OCI-LY7 (cell line): Measurements from ENCODE around the gene GFER.

Experiments
- EZH2phosphoT487 ChIP-seq: fragments of 200-600 bp; sonication (generic); IDR thresholded peaks from 2 replicates; pipeline ENCODE4 v1.6.1; 2018; ENCODE audit warnings: low read depth, borderline replicate concordance, mild to moderate bottlenecking, mixed run types, antibody characterized with exemption, low read length, moderate library complexity, mixed read lengths
- TF ChIP-seq, protein P1 (sequence below): fragments of 200-600 bp; sonication (generic); conservative IDR thresholded peaks from 2 replicates; pipeline ENCODE4 v1.5.1; 2014; ENCODE audit warnings: mild to moderate bottlenecking, antibody characterized with exemption, low read length, moderate library complexity, mixed read lengths

DNA sequence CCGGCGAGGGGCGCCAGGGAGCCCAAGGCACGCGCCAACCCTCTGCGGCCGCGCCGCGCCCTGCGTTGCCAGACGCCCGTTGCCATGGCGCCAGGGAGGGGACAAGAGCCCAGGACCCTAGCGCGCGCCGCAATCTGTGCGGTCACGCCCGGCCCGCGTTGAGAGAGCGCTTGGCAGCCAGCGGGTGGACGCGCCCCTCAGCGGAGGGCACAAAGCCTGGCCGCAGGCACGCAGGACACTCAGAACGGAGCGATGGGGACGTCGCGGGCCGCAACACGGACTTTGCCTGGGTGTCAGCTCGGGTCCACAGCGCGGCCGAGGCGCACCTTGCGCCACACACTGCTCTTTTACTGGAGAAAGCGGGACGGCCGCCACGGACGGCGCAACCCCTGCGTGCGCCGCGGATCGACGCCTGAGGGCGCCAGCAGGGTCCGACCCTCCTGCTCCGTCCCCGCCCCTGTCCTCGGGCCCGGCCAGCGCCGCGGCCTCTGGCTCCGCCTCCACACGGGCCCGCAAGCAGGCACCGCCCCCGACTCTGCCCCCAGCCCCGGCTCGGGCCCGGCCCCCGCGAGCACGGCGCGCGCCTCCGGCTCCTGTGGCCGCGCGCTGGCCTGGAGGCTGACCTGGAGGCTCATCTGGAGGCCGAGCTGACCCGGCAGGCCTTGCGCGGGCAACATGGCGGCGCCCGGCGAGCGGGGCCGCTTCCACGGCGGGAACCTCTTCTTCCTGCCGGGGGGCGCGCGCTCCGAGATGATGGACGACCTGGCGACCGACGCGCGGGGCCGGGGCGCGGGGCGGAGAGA lies at the start of gene GFER:
- TF ChIP-seq, protein P1, sequence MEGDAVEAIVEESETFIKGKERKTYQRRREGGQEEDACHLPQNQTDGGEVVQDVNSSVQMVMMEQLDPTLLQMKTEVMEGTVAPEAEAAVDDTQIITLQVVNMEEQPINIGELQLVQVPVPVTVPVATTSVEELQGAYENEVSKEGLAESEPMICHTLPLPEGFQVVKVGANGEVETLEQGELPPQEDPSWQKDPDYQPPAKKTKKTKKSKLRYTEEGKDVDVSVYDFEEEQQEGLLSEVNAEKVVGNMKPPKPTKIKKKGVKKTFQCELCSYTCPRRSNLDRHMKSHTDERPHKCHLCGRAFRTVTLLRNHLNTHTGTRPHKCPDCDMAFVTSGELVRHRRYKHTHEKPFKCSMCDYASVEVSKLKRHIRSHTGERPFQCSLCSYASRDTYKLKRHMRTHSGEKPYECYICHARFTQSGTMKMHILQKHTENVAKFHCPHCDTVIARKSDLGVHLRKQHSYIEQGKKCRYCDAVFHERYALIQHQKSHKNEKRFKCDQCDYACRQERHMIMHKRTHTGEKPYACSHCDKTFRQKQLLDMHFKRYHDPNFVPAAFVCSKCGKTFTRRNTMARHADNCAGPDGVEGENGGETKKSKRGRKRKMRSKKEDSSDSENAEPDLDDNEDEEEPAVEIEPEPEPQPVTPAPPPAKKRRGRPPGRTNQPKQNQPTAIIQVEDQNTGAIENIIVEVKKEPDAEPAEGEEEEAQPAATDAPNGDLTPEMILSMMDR, result peak; percentile 59; the same call in 1 of the 2 replicates
- TF ChIP-seq EZH2phosphoT487, result no peak
